Measurements from ENCODE around the gene KCNJ14. TPM values are rescaled to one million over a fixed set of nuclear protein-coding genes. Genes with fewer than 3 reads are reported as not detected.

Gene KCNJ14
- total and polyA plus RNA-seq, 8 donors: 0.52 to 1.3 (median 1.1) TPM

GRCh38 chr19:48476176-48476575 lies 20.8 kb downstream of the KCNJ14 start:
- H3K4me3 ChIP-seq: no peak overlapping the region

GRCh38 chr19:48477067-48477685 lies 21.8 kb downstream of the KCNJ14 start:
- Histone ChIP-seq H3K27ac (no peak overlapping the region), H3K4me3 (no peak overlapping the region), H3K27me3 (peaks cover 0 to 4% of the 10 kb centered on the region in 2 donors), H3K36me3 (peaks cover 0 to 71% of the 10 kb centered on the region in 2 donors), H3K4me1 (peaks cover 8 to 19% of the 10 kb centered on the region in 2 donors), H3K9me3 (no peaks in the 10 kb centered on the region)
- DNase-seq (no peak), ATAC-seq (no peak)
- no peak for TF ChIP-seq CTCF (IDR thresholded peaks at IDR 0.05)
- intact Hi-C loops (cut with DNase I): no loop called here

More at GRCh38 chr19:48476176-48476575, 20.8 kb downstream of the KCNJ14 start:
- DNase-seq (no peak), ATAC-seq (no peak)
- no peaks in the 10 kb centered on the region for H3K9me3 ChIP-seq
- H3K36me3 ChIP-seq: peaks cover 0 to 81% of the 10 kb centered on the region in 2 donors
- peaks cover 0 to 4% of the 10 kb centered on the region in 2 donors for H3K27me3 ChIP-seq
- peaks cover 5 to 11% of the 10 kb centered on the region in 2 donors for H3K4me1 ChIP-seq
- TF ChIP-seq CTCF (IDR thresholded peaks at IDR 0.05): no peak
- intact Hi-C loops (cut with DNase I): no loop called here
- no peak overlapping the region for H3K27ac ChIP-seq

- DNase-seq (no peak), ATAC-seq (no peak)
- intact Hi-C loops (cut with DNase I): no loop called here
- no peaks in the 10 kb centered on the region for H3K9me3 ChIP-seq
- peaks cover 8 to 23% of the 10 kb centered on the region in 2 donors for H3K4me1 ChIP-seq
- H3K4me3 ChIP-seq: no peak overlapping the region
- TF ChIP-seq CTCF (IDR thresholded peaks at IDR 0.05): no peak
- peaks cover 0 to 4% of the 10 kb centered on the region in 2 donors for H3K27me3 ChIP-seq
- no peak overlapping the region for H3K27ac ChIP-seq
- H3K36me3 ChIP-seq: peaks cover 0 to 65% of the 10 kb centered on the region in 2 donors
These were observed 22.4 kb downstream of the KCNJ14 start for GRCh38 chr19:48477698-48478338.

GRCh38 chr19:48478339-48479256 lies 23.2 kb downstream of the KCNJ14 start:
- Histone ChIP-seq H3K27me3 (peaks cover 0 to 4% of the 10 kb centered on the region in 2 donors), H3K4me1 (peaks cover 8 to 23% of the 10 kb centered on the region in 2 donors), H3K9me3 (no peaks in the 10 kb centered on the region), H3K27ac (no peak overlapping the region), H3K36me3 (peaks cover 0 to 57% of the 10 kb centered on the region in 2 donors), H3K4me3 (no peak overlapping the region)
- intact Hi-C loops (cut with DNase I): no loop called here
- DNase-seq (no peak), ATAC-seq (no peak)
- no peak for TF ChIP-seq CTCF (IDR thresholded peaks at IDR 0.05)

Data from left lung (tissue), 10 donors.